Breast epithelium (tissue), 3 donors: ENCODE results near the gene KDM7A.

Experiments used
- CTCF ChIP-seq, 3 donors: fragments of 450-650 bp; IDR thresholded peaks; one replicate each; pipeline ENCODE4 v1.5.1; 2016 to 2017; ENCODE audit warnings: antibody characterized with exemption in 3 of 3, mild to moderate bottlenecking in 3 of 3, moderate library complexity in 3 of 3
- POLR2A ChIP-seq: fragments of 450-650 bp; IDR thresholded peaks from one replicate; pipeline ENCODE4 v1.6.1; 2016; ENCODE audit warnings: antibody characterized with exemption, mild to moderate bottlenecking, moderate library complexity
- POLR2AphosphoS5 ChIP-seq, 3 donors: sonication (generic); formaldehyde crosslinking; IDR thresholded peaks; one replicate each; pipeline ENCODE4 v1.6.1; 2017; ENCODE audit warnings: antibody characterized with exemption in 3 of 3

DNA sequence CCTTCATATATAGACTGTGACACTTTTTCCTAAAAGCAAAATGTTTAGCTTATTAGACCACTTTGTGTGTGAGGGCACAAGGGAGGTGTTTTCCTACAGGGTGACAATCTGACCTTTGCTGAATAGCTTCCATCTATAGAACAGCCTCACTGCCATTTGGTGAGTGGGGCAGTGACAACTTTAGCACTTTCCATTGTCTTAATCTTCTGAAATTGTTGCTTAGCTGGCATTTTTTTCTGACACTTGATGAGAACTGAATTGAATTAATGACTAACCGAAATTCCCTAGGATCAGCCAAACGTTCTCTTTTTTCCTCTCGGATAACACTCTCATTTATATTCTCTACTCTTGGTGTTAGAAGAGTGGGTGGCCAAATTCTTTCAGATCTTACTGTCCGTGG lies 30.2 kb downstream of the KDM7A start:
- TF ChIP-seq CTCF (IDR thresholded peaks at IDR 0.05), result no peak
- no peak for TF ChIP-seq POLR2A
- no peak for TF ChIP-seq POLR2AphosphoS5 (IDR thresholded peaks at IDR 0.05)
